ENCODE measurements around the gene SMIM43. TPM values are rescaled to one million over a fixed set of nuclear protein-coding genes. Genes with fewer than 3 reads are reported as not detected.

SMIM43 gene
- total and polyA plus RNA-seq, 2 of the 8 experiments (the other 6 are each of a cell fraction or from before 2014, with no cell fraction given), result 0.50 to 0.94 TPM

DNA sequence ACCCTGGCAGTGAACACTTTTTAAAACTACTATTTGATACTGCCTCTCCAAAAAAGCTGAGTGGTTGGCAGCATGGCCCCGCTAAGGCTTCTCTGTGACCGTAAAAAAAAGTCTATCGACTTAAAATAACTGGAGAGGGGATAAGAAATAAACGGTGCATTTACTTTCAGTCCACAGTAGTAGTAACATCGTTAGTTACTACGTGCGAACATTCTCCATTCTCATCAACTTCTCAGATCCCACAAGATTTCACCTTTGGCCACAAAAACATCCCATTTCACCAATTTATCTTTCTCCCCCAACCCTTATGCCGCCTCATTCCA lies 35.6 kb upstream of the SMIM43 start (continued):
- TF ChIP-seq BCL11A (IDR thresholded peaks at IDR 0.05; ENCODE audit: low read depth in 2 of 2, low read length in 2 of 2) (no peak), JUND (IDR thresholded peaks at IDR 0.05; ENCODE audit: low read length) (no peak), KDM1A (IDR thresholded peaks at IDR 0.05; ENCODE audit: borderline replicate concordance, low read length) (no peak)

Measured in H1 (cell line).